Psoas muscle (tissue), 7 donors: ENCODE measurements around the gene SMIM45.

Experiments
- ATAC-seq, 4 donors: fragments of 200-7000 bp; cut with Tn5 transposase; one replicate each; pipeline ENCODE4 v1.9.1; 2020; ENCODE audit warnings: moderate library complexity in 3 of 4, mild to moderate bottlenecking in 2 of 4
- DNase-seq, 2 donors: peaks; one replicate each; pipeline ENCODE4 v3.0.0-alpha.2; 2020
- H3K27ac ChIP-seq: fragments of 200-600 bp; one replicate; pipeline ENCODE4 v1.8.0; 2022
- H3K27me3 ChIP-seq, 3 donors: fragments of 200-600 bp in 1 of 3; one replicate each; pipeline versions ENCODE4 v1.6.1 to v1.8.0; 2013 to 2022; ENCODE audit warnings: low read length in 2 of 3, mild to moderate bottlenecking in 2 of 3, moderate library complexity in 1 of 3; ENCODE audit not compliant: insufficient read depth in 3 of 3
- H3K36me3 ChIP-seq, 2 donors: fragments of 200-600 bp in 1 of 2; one replicate each; pipeline versions ENCODE4 v1.6.1 to v1.8.0; 2013 to 2022; ENCODE audit warnings: low read depth in 1 of 2, mild to moderate bottlenecking in 1 of 2, moderate library complexity in 1 of 2; ENCODE audit not compliant: insufficient read depth in 1 of 2
- H3K4me1 ChIP-seq: fragments of 200-600 bp; one replicate; pipeline ENCODE4 v1.8.0; 2022
- H3K4me3 ChIP-seq: fragments of 200-600 bp; one replicate; pipeline ENCODE4 v1.8.0; 2022; ENCODE audit warnings: mild to moderate bottlenecking
- H3K9me3 ChIP-seq: fragments of 200-600 bp; one replicate; pipeline ENCODE4 v1.8.0; 2022
- CTCF ChIP-seq: fragments of 200-600 bp; IDR thresholded peaks from one replicate; pipeline ENCODE4 v1.8.0; 2022; ENCODE audit warnings: antibody characterized with exemption
- WGBS, 3 donors: extraction: QIAGEN DNeasy Blood & Tissue Kit; methylation state at CpG; one replicate each; pipeline versions ENCODE4 v1.1.6 to v1.1.7; 2013; 5-methylcytosine and 5-hydroxymethylcytosine counted together
- intact Hi-C, 2 donors: fragments of 100-400 bp; cut with DNase I; formaldehyde crosslinking; loops; one replicate each; pipeline versions ENCODE4 v1.11.0 to v1.14.2; 2022
- donor health status: healthy with polysubstance abuse.
- donor health status: DM: no; HTN: no; CAD: no; lungs with moderate emphysema.
- donor health status: Bipolar disorder and iron deficiency.
- donor health status: healthy.
- donor health status: DM: yes; HTN: yes; CAD: no.
- donor health status: DM: no; HTN: no; CAD: no.
- donor health status: DM: yes; HTN: yes; CAD: no.

Gene SMIM45

GRCh38 chr22:41916745-41917358 is 35.1 kb upstream of the SMIM45 start:
- ATAC-seq (no peak), DNase-seq (no peak)
- intact Hi-C loops: no loop called here
- H3K9me3 ChIP-seq: no peaks in the 10 kb centered on the region
- WGBS, 3 donors: 68 to 71% (median 70%) methylated on average over 10 of the region's 10 CpGs
- no peaks in the 10 kb centered on the region for H3K36me3 ChIP-seq
- peaks cover 0 to 62% (median 21%) of the 10 kb centered on the region in 3 donors for H3K27me3 ChIP-seq
- no peak overlapping the region for H3K27ac ChIP-seq
- H3K4me1 ChIP-seq: peaks cover 6% of the 10 kb centered on the region
- TF ChIP-seq CTCF: no peak
- H3K4me3 ChIP-seq: no peak overlapping the region

GRCh38 chr22:41917375-41917902 is 34.5 kb upstream of the SMIM45 start:
- peaks cover 0 to 56% (median 16%) of the 10 kb centered on the region in 3 donors for H3K27me3 ChIP-seq
- no peak for TF ChIP-seq CTCF
- 42 to 56% (median 55%) methylated on average over 11 of the region's 11 CpGs for WGBS, 3 donors

DNA sequence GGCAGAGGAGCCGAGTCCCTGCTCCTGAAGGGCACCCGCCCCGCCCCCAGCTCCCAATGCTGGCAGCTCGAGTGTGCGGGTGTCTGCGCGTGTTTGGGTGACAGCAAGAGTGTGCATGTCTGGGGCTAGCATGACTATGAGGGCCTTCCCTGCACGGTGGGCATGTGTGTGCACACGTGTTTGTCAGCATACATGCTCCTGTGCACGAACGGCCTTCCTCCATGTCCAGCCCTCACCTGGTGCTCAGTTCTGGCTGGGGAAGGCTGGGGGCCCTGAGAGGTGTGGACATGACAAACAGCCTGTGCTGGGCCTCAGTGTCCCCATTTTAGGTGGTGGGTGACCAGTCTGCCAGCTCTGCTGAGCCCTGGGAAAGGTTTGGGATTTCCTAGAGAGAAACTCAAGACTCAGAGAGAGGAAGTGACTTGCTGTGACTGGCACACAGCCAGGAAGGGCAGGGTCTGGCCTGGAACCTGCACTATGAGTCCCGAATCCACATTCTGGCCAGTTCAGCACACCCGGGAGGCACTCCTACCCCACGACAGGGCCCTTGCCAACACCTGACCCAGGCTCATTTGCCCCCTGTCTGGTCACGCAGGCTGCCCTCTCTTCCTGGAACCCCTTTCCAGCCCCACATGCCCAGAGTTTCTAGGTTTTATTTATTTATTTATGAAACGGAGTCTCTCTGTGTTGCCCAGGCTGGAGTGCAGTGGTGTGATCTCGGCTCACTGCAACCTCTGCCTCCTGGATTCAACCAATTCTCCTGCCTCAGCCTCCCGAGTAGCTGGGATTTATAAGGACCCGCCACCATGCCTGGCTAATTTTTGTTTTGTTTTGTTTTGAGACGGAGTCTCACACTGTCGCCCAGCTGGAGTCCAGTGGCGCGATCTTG is 33.8 kb upstream of the SMIM45 start:
- TF ChIP-seq CTCF: no peak
- Histone ChIP-seq H3K27ac (no peak overlapping the region), H3K4me3 (no peak overlapping the region), H3K4me1 (peaks cover 6% of the 10 kb centered on the region), H3K36me3 (no peaks in the 10 kb centered on the region), H3K9me3 (no peaks in the 10 kb centered on the region), H3K27me3 (peaks cover 0 to 49% (median 16%) of the 10 kb centered on the region in 3 donors)
- 58 to 65% (median 64%) methylated on average over 23 of the region's 23 CpGs for WGBS, 3 donors
- ATAC-seq: no peak
- intact Hi-C loops: no loop called here
- peak; percentile 62 to 77 for DNase-seq

More at GRCh38 chr22:41917375-41917902, 34.5 kb upstream of the SMIM45 start:
- H3K36me3 ChIP-seq: no peaks in the 10 kb centered on the region
- H3K27ac ChIP-seq: no peak overlapping the region
- H3K9me3 ChIP-seq: no peaks in the 10 kb centered on the region
- no peak for DNase-seq
- intact Hi-C loops: no loop called here
- peaks cover 6% of the 10 kb centered on the region for H3K4me1 ChIP-seq
- ATAC-seq: no peak
- H3K4me3 ChIP-seq: no peak overlapping the region

DNA sequence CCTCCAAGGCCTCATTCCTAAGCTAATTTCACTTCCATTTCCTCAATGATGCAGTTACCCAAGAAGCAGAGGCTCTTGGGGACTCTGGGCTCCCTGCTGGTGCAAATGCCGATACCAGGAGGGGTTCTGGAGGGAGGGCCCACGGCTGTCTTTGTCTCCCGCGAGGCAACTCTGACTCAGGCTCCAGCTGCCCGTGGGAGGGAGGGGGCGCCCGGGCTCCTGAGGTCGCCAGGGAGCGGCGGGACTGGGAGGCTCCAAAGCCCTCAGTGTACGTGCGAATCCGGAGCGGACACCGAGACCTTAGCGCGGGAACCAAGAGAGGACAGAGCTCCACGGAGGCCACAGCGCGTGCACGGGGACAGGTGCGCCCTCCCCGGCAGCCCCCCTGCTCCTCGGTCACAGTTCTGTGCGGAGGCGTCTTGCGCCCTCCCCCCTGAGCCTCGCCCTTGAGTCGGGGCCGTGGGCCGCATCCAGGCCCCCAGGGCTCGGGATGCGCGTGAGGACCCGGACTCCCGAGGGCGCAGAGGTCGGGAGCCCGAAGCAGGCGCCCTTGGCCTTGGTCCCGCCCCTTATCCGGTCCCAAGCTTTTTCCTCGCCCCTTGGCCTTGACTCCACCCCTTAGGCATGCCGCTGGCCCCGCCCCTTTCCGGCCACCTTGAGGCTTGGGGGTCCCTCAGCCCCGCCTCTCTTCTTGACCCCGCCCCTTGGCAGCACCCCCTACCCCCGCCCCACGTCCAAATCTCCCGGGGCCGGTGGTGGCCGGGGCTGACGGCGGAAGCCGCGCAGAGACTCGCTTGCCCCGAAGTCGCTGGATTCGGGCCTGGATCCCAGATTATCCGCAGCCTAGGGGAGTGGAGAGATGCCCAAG is 32.4 kb upstream of the SMIM45 start:
- ATAC-seq (peak; percentile 56 to 63 (median 59)), DNase-seq (peak; percentile 64 to 78)
- peaks cover 0 to 36% (median 10%) of the 10 kb centered on the region in 3 donors for H3K27me3 ChIP-seq
- intact Hi-C loops: no loop called here
- no peaks in the 10 kb centered on the region for H3K9me3 ChIP-seq
- H3K4me3 ChIP-seq: peak overlapping the region; percentile 68
- 3 to 10% (median 4%) methylated on average over 45 to 62 of the region's 62 CpGs for WGBS, 3 donors
- peaks cover 6% of the 10 kb centered on the region for H3K4me1 ChIP-seq
- no peak for TF ChIP-seq CTCF
- no peak overlapping the region for H3K27ac ChIP-seq
- H3K36me3 ChIP-seq: no peaks in the 10 kb centered on the region
